Psoas muscle (tissue), 8 donors: ENCODE data around the gene BRI3BP. TPM values are rescaled to one million over a fixed set of nuclear protein-coding genes. Genes with fewer than 3 reads are reported as not detected.

Source experiments
- ATAC-seq, 4 donors: fragments of 200-7000 bp; cut with Tn5 transposase; one replicate each; pipeline ENCODE4 v1.9.1; 2020; ENCODE audit warnings: moderate library complexity in 3 of 4, mild to moderate bottlenecking in 2 of 4
- DNase-seq, 2 donors: peaks; one replicate each; pipeline ENCODE4 v3.0.0-alpha.2; 2020
- H3K27ac ChIP-seq: fragments of 200-600 bp; one replicate; pipeline ENCODE4 v1.8.0; 2022
- H3K27me3 ChIP-seq, 3 donors: fragments of 200-600 bp in 1 of 3; one replicate each; pipeline versions ENCODE4 v1.6.1 to v1.8.0; 2013 to 2022; ENCODE audit warnings: low read length in 2 of 3, mild to moderate bottlenecking in 2 of 3, moderate library complexity in 1 of 3; ENCODE audit not compliant: insufficient read depth in 3 of 3
- H3K36me3 ChIP-seq, 2 donors: fragments of 200-600 bp in 1 of 2; one replicate each; pipeline versions ENCODE4 v1.6.1 to v1.8.0; 2013 to 2022; ENCODE audit warnings: low read depth in 1 of 2, mild to moderate bottlenecking in 1 of 2, moderate library complexity in 1 of 2; ENCODE audit not compliant: insufficient read depth in 1 of 2
- H3K4me1 ChIP-seq: fragments of 200-600 bp; one replicate; pipeline ENCODE4 v1.8.0; 2022
- H3K4me3 ChIP-seq: fragments of 200-600 bp; one replicate; pipeline ENCODE4 v1.8.0; 2022; ENCODE audit warnings: mild to moderate bottlenecking
- H3K9me3 ChIP-seq: fragments of 200-600 bp; one replicate; pipeline ENCODE4 v1.8.0; 2022
- CTCF ChIP-seq: fragments of 200-600 bp; IDR thresholded peaks from one replicate; pipeline ENCODE4 v1.8.0; 2022; ENCODE audit warnings: antibody characterized with exemption
- WGBS, 3 donors: extraction: QIAGEN DNeasy Blood & Tissue Kit; methylation state at CpG; one replicate each; pipeline versions ENCODE4 v1.1.6 to v1.1.7; 2013; 5-methylcytosine and 5-hydroxymethylcytosine counted together
- intact Hi-C, 2 donors: fragments of 100-400 bp; cut with DNase I; formaldehyde crosslinking; loops; one replicate each; pipeline versions ENCODE4 v1.11.0 to v1.14.2; 2022
- polyA plus RNA-seq, 3 donors: library from polyadenylated mRNA; stranded (reverse); fragments of 200-250 nt; gene quantifications; one replicate each; pipeline ENCODE4 v1.2.3, GENCODE V29; 2013
- total RNA-seq, 4 donors: library from RNA; stranded (reverse); fragmentation: NEBNext Ultra II Directional in 2 of 4; extraction: Animal tissue kit (Norgen Biotek cat#: 25700) in 2 of 4; gene quantifications; one replicate each; pipeline versions ENCODE4 v1.2.1 to v1.2.4, GENCODE V29; 2021 to 2023
- donor health status: healthy with polysubstance abuse.
- donor health status: DM: no; HTN: no; CAD: no; lungs with moderate emphysema.
- donor health status: Bipolar disorder and iron deficiency.
- donor health status: healthy.
- donor health status: DM: yes; HTN: yes; CAD: no.
- donor health status: DM: no; HTN: no; CAD: no.
- donor health status: DM: no; HTN: no; CAD: no.
- donor health status: DM: yes; HTN: yes; CAD: no.

Gene BRI3BP
- total and polyA plus RNA-seq, 7 donors = 0.72 to 2.8 (median 1.6) TPM

GRCh38 chr12:125005652-125006051, 12.2 kb downstream of the BRI3BP start:
- no peaks in the 10 kb centered on the region for H3K4me1 ChIP-seq
- TF ChIP-seq CTCF = no peak
- intact Hi-C loops = no loop called here
- WGBS, 3 donors = 83 to 85% (median 84%) methylated on average over 14 of the region's 14 CpGs
- H3K9me3 ChIP-seq = no peaks in the 10 kb centered on the region
- DNase-seq (no peak), ATAC-seq (no peak)
- H3K27me3 ChIP-seq = no peaks in the 10 kb centered on the region
- no peak overlapping the region for H3K27ac ChIP-seq
- H3K36me3 ChIP-seq = no peaks in the 10 kb centered on the region
- H3K4me3 ChIP-seq = no peak overlapping the region

DNA sequence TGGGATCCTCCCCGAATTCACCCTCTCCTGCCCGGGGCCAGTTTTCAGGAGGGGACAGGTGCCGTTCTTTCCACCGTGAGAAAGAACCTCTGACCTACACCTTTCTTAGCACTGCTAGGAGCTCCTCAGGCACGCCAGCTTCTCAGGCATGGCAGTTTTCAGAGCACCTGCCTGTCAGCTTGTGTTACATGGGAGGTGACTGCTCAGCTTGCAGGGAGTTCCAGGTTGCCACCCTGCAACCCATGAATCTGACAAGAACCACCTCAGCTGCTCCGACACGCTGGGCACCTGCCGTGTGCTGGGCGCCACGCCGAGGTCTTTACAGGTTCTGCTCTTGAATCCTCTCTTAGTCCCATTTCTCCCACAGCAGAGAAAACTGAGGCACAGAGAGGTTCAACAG, 12.9 kb downstream of the BRI3BP start:
- ATAC-seq (no peak), DNase-seq (no peak)
- intact Hi-C loops = no loop called here
- Histone ChIP-seq H3K27me3 (no peaks in the 10 kb centered on the region), H3K4me3 (no peak overlapping the region), H3K4me1 (no peaks in the 10 kb centered on the region), H3K36me3 (no peaks in the 10 kb centered on the region), H3K27ac (no peak overlapping the region), H3K9me3 (no peaks in the 10 kb centered on the region)
- 89 to 96% (median 91%) methylated on average over 11 of the region's 11 CpGs for whole genome bisulfite sequencing, 3 donors
- TF ChIP-seq CTCF = no peak

DNA sequence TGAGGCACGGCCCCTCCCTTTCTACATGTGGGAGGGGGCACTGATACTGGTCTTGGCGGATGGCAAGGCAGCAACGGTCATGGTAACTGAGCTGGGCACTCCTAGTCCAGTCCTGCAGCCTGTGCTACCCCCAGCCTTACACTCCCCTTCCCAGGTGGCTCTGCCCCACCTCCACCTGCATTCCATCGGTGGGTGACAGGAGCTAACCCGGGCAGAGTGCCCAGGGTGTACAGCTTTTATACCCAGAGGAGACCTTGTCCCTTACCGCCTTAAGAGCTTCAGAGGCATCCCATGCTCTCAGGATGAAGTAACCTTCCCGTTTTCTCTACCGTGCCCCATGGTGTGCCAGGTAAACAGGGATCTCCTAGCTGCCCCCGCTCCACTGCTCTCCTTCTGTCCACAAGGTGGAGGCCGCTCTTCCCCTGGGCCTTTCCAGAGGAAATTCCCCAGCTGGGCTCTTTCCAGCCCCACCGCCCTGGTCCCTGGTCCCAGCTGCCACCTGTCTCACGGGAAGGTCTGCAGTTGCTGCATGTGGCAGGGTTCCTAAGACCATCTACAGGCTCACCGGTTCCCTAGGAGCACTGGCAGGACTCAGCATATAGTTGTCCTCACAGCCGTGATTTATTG, 20.5 kb downstream of the BRI3BP start:
- no peak for TF ChIP-seq CTCF
- intact Hi-C loops = no loop called here
- H3K36me3 ChIP-seq = peaks cover 0 to 8% of the 10 kb centered on the region in 2 donors
- WGBS, 3 donors = 69 to 83% (median 69%) methylated on average over 13 to 14 of the region's 14 CpGs
- no peaks in the 10 kb centered on the region for H3K4me1 ChIP-seq
- no peaks in the 10 kb centered on the region for H3K27me3 ChIP-seq
- DNase-seq (no peak), ATAC-seq (no peak)
- no peaks in the 10 kb centered on the region for H3K9me3 ChIP-seq
- H3K27ac ChIP-seq = no peak overlapping the region
- no peak overlapping the region for H3K4me3 ChIP-seq

- Histone ChIP-seq H3K9me3 (no peaks in the 10 kb centered on the region), H3K27me3 (no peaks in the 10 kb centered on the region), H3K4me1 (no peaks in the 10 kb centered on the region), H3K27ac (no peak overlapping the region), H3K4me3 (no peak overlapping the region), H3K36me3 (peaks cover 0 to 8% of the 10 kb centered on the region in 2 donors)
- 91% methylated on average over 5 of the region's 5 CpGs for WGBS, 3 donors
- intact Hi-C loops = no loop called here
- no peak for ATAC-seq
- TF ChIP-seq CTCF = no peak
- no peak for DNase-seq
Observed at GRCh38 chr12:125014526-125014925, 21.1 kb downstream of the BRI3BP start.
